GM12874 (cell line): ENCODE measurements around the gene IDH3A.

Source experiments
- TF ChIP-seq, protein P1 (sequence below): IDR thresholded peaks from 2 replicates; pipeline ENCODE4 v1.5.1; 2011; ENCODE audit warnings: low read depth, mild to moderate bottlenecking, control low read depth, low read length, moderate library complexity; ENCODE audit not compliant: insufficient read depth

The IDH3A gene

DNA sequence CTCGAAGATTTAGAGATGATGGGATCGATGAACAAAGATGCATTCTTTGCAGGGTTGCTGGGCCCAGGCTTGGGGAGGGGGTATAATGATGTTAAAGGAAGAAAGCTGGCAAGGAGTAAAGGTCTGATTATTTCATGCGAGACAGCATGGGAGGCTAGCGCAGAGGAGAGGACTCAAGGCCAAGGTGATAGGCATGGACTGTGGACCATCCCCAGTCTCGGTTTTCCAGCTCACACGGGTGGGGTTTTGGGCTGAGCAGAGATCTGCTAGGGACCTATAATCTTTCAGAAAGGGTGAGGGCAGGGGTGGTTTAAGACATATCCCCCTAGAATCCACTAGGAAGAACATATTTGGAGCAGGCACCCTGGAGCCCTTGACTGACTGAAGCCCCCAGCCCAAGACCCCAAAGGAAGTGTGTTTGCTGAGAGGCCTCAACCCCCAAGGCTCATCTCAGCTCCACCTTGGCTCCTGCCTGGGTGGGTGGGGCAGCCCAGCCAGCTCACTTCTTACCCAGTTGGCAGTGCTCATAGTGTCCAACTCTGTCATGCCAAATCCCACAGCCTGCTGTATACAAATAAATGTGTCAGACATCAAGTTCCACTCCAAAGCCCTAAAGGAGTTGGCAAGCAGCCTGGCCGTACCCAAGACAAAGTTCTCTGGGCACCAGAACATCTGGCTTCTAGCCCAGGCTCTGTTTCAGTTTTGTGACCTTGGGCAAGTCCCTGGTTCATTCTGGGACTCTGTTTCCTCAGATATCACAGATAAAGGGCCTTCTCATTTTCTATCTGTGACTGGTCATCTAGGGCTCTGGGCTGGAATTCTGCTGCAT is 67.3 kb downstream of the IDH3A start:
- TF ChIP-seq, protein P1, sequence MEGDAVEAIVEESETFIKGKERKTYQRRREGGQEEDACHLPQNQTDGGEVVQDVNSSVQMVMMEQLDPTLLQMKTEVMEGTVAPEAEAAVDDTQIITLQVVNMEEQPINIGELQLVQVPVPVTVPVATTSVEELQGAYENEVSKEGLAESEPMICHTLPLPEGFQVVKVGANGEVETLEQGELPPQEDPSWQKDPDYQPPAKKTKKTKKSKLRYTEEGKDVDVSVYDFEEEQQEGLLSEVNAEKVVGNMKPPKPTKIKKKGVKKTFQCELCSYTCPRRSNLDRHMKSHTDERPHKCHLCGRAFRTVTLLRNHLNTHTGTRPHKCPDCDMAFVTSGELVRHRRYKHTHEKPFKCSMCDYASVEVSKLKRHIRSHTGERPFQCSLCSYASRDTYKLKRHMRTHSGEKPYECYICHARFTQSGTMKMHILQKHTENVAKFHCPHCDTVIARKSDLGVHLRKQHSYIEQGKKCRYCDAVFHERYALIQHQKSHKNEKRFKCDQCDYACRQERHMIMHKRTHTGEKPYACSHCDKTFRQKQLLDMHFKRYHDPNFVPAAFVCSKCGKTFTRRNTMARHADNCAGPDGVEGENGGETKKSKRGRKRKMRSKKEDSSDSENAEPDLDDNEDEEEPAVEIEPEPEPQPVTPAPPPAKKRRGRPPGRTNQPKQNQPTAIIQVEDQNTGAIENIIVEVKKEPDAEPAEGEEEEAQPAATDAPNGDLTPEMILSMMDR, result no peak

DNA sequence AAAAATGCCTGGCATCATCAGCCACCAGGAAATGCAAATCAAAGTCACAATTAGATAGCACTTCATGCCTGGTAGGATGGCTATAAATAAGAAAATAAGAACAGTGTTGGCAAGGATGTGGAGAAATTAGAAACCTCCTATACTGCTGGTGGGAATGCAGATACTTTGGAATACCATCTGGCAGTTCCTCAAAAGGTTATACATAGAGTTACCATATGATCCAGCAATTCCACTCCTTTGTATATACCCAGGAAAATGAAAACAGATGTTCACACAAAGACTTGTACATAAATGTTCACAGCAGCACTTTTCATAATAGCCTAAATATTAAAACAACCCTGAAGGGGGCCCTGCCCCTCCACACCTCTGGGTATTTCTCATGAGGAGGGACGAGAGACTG is 71.6 kb downstream of the IDH3A start:
- TF ChIP-seq, protein P1, result no peak
